HG03025 (cell line): ENCODE measurements around the gene S1PR4.
"Not testable (repeated sequence)": the region's sequence is repeated elsewhere in the genome, so short reads cannot be mapped to it uniquely, and the experiment has no call there.

ENCODE experiments used
- ATAC-seq: cut with Tn5 transposase; IDR thresholded peaks from one replicate; pipeline ENCODE4 v1.9.1; 2021; ENCODE audit warnings: mild to moderate bottlenecking, moderate library complexity; ENCODE audit not compliant: unreplicated experiment, low FRiP score

S1PR4 gene

DNA sequence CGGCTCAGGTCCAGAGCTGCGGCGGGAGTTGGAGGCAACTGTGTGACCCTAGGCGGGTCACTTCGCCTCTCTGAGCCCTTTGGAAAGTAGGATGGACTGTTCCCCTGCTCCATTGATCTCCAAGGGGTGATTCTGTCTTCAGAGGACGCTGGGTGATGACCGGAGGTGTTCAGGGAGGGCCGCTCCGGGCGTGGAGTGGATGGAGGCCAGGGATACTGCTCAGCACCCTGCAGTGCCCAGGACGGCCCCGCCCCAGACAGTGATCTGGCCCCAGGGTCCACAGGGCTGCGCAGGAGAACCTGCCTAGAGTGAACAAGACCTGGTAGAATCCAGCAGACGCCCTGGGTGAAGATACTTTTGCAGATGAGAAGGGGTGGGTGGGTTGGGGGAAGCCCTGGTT lies 14.1 kb downstream of the S1PR4 start:
- ATAC-seq, result no peak

DNA sequence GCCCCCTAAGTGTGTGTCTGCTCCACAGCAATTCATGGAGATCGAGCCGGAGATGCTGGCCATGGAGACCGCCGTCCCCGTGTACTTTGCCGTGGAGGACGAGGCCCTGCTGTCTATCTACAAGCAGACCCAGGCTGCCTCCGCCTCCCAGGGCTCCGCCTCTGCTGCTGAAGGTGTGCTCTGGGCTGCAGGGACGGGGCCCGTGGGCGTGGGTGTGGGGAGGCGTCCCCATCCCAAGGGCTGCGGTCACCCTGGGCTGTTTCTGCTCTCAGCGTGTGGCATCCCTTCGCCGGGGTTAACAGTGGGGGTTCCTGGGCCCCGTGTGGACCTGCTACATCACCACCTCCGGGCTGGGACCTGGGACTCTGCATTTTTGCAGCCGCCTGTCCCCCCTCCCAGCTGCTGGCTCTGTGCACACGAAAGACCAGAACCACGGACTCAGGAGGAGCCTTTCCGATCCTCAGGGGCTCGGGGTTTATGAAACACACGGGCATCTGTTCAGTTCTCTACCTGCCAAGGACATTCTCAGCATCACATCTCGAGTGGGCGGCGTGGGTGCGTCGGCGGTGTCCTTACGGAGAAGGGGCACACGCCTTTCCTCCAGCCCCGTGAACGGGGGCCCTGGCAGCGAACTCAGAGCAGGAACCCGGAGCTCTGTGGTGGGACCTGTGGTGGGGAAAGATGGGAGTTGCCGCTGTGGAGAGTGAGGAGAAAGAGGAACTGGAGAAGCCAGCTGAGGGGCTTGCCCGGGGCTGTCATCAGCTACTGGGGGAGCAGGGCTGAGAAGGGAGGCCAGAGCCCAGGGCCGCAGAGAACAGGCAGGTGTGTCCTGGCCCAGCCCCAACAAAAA lies 14.9 kb downstream of the S1PR4 start:
- ATAC-seq, result no peak

DNA sequence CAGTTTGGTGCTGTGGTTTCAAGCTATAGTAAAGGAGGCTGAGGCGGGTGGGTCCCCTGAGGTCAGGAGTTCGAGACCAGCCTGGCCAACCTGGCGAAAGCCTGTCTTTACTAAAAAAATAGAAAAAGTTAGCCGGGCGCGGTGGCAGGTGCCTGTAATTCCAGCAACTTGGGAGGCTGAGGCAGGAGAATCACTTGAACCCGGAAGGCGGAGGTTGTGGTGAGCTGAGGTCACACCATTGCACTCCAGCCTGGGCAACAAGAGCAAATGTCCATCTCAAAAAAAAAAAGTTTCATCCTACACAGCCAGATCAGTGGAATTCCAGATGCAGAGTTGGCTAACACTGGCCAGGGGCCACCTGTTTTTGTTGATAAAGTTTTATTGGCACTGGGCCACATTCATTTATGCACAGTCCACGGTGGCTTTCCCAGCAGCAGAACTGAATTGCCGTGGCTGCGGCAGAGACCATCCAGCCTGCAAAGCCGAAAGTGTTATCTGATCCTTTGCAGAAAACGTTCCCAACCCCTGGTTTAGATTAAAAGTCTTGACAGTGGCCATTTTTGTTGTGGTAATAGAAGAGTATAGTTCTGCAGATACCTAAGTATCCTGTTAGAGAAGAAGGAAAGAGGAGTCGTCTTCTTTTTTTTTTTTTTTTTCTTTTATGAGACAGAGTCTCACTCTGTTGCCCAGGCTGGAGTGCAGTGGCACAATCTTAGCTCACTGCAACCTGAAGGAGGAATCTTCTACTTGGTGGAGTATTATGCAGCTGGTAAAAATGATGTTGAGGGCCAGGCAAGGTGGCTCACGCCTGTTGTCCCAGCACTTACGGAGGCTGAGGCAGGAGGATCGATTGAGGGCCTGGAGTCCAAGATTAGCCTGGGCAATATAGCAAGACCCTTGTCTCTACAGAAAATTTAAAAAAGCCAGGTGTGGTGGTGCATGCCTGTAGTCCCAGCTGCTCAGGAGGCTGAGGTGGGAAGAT lies 15.8 kb downstream of the S1PR4 start:
- ATAC-seq, result no peak

DNA sequence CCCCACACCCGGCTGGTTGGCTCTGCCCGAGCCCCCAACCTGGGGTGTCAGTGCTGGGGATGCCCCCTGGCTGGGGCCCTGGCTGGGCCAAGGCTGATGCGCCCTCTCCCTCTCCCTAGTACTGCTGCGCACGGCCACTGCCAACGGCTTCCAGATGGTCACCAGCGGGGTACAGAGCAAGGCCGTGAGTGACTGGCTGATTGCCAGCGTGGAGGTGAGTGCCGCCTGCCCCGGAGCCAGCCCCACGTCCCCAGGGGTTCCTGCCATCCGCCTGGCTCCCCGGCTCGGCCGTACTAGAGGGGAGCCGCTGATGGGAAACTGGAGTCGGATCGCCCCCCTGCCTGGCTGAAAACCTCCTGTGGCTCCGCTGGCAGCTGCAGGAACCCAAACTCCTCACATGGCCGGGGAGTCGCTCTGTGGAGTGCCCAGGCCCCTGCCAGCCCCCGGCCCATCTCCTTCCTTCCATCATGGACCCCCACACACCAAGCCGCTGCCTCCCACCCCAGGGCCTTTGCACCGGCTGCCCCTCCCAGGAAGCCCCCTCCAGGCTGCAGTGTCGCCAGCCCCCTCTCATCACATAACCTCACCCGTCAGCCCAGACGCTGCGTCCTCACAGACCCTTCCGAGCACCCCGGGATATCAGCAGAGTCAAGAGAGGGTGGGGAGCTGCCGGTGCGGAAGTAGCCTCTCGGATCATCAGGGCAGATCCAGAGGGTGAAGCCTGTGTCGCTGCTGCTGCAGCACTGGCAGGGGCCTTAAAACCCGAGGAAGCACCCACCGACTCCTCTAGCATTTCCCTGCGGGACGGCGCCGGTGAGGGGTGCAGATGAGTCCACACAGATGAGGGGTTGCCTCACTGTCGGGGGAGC lies 17.7 kb downstream of the S1PR4 start:
- no peak for ATAC-seq

DNA sequence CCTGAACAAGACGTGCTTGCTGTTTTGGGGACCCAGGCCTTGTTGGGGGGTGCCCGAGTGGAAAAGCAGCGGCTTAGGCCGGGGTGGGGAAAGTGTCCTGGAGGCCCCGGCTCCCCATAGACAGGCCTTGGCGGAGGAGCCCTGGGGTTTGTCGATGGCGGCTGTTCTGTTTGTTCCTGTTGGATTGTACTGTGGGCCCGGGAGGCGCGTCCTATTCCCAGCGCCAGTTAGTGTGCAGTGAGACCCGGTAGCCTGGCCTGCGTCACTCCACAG lies 18.3 kb downstream of the S1PR4 start:
- ATAC-seq, result no peak

DNA sequence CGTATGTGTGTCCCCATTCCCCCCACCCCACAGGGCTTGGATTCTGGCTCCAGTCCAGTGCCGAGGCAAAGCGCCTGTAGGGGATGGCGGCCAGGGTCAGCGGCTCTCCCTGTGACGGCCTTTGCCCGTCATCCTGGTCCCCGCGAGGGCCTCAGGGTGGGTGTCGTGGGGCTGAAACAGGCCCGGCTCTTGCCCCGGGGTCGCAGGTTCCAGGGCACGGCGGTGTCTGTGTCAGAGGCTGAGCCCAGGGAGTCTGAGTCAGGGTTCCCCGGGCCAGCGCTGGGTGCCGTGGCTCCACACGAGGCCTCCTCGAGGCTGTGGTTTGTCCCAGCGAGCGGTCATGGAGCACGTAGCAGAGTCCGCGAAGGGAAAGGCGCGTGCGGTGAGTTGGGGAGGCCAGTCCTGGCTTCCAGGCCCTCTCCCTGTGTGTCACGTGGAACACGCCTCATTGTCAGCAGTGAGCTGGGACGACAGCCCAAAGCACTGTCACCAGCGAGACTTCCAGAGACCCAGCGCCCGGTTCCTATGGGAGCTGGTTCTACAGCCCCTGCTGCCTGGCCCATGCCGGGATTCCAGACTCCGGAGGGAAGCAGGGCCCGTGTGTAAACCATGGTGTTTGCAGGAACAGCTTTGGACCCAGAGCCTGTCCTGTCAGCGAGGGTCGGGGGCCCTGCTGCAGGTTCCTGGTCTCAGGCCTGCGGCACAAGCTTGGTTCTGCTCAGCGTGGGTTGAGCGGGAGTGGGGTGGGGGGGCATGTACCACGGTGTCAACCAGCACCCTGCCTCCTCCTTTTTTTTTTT lies 20.5 kb downstream of the S1PR4 start:
- ATAC-seq, result no peak

DNA sequence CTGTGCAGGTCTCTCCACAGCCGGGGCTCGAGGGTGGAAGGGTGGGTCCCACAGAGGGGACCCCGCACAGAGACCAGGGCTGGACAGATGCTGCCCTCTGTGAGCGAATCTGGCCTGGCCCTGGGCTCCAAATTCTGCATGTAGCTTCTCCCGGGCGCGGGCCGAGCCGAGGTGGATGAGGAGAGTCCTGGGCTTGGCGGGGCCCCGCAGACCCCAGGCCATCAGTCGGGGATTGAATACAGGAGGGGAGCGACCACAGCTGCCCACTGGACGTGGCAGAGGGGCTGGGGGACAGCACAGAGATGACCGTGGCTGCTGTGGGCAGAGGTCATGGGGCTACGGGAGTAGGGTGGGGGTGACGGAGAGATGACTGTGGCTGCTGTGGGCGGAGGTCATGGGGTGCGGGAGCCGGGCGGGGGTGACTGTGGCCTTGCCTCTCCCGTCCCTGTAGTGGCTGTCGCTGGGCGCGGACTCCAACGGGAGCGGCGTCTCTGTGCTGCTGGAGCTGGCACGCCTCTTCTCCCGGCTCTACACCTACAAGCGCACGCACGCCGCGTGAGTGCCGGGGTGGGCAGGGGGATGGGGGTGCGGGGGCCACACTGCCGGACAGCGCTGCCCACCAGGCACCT lies 22.6 kb downstream of the S1PR4 start:
- no peak for ATAC-seq

DNA sequence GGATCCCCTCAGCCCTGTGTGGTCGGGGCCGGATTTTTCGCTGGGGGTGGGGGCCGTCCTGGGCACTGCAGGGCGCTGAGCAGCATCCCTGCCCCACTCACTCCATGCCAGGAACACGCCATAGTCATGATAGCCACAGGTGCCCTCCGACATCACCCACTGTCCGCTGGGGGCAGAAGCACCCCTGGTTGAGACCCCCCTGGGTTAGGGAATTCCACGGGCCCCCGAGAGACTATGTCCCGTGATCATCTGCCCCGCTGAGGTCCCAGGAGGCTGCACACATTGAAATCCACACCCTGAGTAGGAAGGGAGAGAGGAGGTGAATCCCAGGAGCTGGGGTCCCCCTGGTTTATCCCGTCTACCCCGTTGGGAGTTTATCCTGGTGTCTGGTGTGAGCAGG lies 23.3 kb downstream of the S1PR4 start:
- ATAC-seq, result no peak

DNA sequence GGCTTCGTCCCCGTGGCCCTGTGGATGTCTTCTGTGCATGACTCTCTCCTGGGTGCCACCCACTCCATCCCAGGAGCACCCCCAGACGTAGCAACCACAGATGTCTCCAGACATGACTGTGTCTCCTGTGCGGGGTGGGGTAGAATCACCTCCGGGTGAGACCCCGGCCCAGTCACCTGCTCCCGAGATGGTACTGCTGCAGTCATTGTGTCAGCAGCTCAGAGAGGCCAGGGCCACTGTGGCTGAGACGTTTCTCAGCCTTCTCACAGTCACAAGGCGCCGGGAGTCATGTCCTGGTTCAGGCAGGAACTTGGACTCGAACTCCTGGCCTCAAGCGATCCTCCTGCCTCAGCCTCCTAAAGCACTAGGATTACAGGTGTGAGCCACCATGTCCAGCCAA lies 23.8 kb downstream of the S1PR4 start:
- ATAC-seq, result no peak

DNA sequence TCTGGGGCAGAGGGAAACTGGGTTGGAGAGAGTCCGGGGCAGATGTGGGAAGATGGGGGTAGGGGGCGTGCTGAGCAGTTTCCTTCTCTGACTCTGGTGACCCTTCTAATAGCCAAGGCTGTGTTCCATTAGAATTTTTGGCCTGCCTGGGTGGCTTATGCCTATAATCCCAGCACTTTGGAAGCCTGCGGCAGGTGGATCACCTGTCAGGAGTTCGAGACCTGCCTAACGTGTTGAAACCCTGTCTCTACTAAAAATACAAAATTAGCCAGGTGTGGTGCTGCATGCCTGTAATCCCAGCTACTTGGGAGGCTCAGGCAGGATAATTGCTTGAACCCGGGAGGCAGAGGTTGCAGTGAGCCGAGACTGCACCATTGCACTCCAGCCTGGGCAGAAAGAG lies 24.3 kb downstream of the S1PR4 start:
- not testable (repeated sequence) for ATAC-seq

DNA sequence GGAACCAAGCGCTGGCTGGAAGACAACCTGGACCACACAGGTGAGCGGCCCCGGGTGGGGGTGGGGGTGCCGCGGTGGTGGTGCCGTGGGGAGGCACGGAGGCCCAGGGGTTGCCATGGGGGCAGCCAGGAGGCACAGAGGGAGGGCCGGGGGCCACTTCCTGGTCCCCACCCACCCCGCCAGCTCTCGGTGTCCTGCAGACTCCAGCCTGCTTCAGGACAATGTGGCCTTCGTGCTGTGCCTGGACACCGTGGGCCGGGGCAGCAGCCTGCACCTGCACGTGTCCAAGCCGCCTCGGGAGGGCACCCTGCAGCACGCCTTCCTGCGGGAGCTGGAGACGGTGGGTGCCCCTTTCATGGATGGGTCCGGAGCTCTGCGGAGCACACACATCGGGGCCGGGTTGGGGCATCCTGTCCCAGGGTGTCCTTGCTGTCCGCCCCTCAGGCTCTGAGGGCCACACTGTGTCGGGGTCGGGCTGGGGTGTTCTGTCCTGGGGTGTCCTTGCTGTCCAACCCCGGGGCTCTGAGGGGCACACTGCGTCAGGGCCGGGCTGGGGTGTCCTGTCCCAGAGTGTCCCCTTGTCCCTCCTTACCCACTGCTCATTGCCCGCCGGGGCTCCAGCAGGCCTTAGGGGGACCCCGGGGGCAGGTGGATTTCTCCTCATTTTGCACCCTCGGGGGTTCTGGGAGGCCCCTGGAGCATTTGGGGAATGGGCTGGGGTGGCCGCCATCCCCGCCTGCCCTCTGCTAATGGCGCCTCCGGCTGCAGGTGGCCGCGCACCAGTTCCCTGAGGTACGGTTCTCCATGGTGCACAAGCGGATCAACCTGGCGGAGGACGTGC lies 25.5 kb downstream of the S1PR4 start:
- no peak for ATAC-seq

DNA sequence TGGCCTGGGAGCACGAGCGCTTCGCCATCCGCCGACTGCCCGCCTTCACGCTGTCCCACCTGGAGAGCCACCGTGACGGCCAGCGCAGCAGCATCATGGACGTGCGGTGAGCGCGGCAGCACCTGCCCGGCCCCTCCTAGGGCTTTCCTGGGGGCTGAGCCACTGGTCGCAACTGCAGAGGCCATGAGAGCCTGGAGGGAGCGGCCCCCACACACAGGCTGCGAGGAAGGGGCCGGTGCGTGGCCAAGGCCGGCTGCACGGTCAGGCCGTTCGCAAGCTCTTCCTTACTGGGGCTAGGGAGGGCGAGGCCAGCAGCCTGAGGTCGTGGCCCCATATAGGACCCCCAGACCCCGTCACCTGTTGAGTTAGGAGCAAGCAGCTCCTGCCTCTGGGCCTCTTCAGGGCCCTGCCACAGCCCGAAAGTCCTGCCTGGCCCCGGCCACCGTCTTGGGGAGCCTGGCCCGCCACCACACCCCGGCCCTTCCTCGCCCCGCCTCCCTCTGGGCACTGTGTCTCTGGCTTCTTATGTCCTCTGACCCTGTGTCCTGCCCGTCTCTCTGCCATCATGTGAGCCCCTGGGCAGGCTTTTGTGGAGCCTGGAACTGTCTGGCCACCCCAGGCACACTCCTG lies 26.2 kb downstream of the S1PR4 start:
- ATAC-seq, result no peak

DNA sequence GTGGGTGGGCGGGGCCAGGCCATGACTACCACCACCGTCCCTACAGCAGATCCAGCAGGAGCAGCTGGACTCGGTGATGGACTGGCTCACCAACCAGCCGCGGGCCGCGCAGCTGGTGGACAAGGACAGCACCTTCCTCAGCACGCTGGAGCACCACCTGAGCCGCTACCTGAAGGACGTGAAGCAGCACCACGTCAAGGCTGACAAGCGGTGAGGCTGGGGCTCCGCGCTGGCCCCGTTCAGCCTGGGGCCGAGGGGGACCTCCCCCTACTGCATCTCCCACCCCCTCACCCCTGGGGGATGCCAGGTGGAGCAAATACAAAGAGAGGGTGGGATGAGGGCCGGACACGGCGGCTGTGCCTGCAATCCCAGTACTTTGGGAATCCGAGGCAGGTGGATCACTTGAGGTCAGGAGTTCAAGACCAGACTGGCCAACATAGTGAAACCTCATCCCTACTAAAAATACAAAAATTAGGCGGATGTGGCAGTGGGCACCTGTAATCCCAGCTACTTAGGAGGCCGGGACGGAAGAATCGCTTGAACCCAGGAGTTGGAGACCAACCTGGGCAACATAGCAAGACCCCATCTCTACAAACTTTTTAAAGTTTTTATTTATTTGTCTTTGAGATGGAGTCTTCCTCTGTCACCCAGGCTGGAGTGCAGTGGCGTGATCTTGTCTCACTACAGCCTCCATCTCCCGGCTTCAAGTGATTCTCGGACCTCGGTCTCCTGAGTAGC lies 27.8 kb downstream of the S1PR4 start:
- no peak for ATAC-seq

DNA sequence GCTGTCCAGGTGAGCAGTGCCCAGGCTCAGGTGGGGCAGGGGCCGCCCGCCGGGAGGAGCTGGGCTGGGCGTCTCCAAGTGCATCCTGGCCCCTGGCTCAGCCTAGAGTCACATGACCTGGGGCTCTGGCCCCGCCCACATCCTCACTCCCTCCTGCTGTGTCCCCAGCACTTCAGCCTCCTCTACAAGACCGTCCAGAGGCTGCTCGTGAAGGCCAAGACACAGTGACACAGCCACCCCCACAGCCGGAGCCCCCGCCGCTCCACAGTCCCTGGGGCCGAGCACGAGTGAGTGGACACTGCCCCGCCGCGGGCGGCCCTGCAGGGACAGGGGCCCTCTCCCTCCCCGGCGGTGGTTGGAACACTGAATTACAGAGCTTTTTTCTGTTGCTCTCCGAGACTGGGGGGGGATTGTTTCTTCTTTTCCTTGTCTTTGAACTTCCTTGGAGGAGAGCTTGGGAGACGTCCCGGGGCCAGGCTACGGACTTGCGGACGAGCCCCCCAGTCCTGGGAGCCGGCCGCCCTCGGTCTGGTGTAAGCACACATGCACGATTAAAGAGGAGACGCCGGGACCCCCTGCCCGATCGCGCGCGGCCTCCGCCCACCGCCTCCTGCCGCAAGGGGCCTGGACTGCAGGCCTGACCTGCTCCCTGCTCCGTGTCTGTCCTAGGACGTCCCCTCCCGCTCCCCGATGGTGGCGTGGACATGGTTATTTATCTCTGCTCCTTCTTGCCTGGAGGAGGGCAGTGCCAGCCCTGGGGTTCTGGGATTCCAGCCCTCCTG lies 29.1 kb downstream of the S1PR4 start:
- no peak for ATAC-seq

DNA sequence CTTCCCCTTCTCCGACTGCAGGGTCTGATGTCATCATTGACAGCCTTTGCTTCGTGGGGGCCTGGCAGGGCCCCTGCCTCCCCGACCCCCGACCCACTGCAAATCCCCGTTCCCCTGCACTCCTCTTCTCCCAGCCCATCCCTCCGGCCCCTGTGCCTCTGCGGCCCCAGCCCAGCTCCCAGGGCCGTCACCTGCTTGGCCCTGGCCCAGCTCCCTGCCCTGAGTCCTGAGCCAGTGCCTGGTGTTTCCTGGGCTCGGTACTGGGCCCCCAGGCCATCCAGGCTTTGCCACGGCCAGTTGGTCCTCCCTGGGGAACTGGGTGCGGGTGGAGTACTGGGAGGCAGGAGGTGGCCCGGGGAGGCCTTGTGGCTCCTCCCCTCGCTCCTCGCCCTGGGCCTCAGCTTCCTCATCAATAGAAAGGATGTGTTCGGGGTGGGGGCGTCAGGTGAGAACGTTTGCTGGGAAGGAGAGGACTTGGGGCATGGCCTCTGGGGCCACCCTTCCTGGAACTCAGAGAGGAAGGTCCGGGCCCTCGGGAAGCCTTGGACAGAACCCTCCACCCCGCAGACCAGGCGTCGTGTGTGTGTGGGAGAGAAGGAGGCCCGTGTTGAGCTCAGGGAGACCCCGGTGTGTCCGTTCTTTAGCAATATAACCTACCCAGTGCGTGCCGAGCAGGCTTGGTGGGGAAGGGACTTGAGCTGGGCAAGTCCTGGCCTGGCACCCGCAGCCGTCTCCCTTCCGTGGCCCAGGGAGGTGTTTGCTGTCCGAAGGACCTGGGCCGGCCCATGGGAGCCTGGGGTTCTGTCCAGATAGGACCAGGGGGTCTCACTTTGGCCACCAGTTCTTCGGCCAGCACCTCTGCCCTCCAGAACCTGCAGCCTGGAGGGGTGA lies 30.0 kb downstream of the S1PR4 start:
- no peak for ATAC-seq
